Immature natural killer cell (primary cell): Measurements from ENCODE around the gene CAPN14. TPM values are rescaled to one million over a fixed set of nuclear protein-coding genes. Genes with fewer than 3 reads are reported as not detected.

Source experiments
- DNase-seq, 3 donors: peaks; one replicate each; pipeline ENCODE4 v3.0.0; 2022; ENCODE audit warnings: mixed read lengths in 1 of 3
- H3K27ac Mint-ChIP-seq, 6 donors: one replicate each; pipeline ENCODE4 v1.8.0; 2020; ENCODE audit warnings: mixed read lengths in 6 of 6, mild to moderate bottlenecking in 5 of 6, inconsistent platforms in 4 of 6, moderate library complexity in 3 of 6
- H3K27me3 Mint-ChIP-seq, 3 donors: one replicate each; pipeline ENCODE4 v1.8.0; 2020 to 2021; ENCODE audit warnings: low read depth in 3 of 3, mild to moderate bottlenecking in 3 of 3, mixed read lengths in 3 of 3, moderate library complexity in 3 of 3, inconsistent platforms in 1 of 3
- H3K36me3 Mint-ChIP-seq, 3 donors: one replicate each; pipeline ENCODE4 v1.8.0; 2020; ENCODE audit warnings: mixed read lengths in 3 of 3, inconsistent platforms in 2 of 3, mild to moderate bottlenecking in 2 of 3
- H3K4me1 Mint-ChIP-seq, 2 donors: one replicate each; pipeline ENCODE4 v1.8.0; 2020; ENCODE audit warnings: inconsistent platforms in 2 of 2, mild to moderate bottlenecking in 2 of 2, mixed read lengths in 2 of 2, moderate library complexity in 1 of 2
- H3K4me3 Mint-ChIP-seq, 5 donors: one replicate each; pipeline ENCODE4 v1.8.0; 2020; ENCODE audit warnings: mild to moderate bottlenecking in 5 of 5, mixed read lengths in 5 of 5, inconsistent platforms in 3 of 5, moderate library complexity in 3 of 5
- H3K9me3 Mint-ChIP-seq, 6 donors: one replicate each; pipeline ENCODE4 v1.8.0; 2020; ENCODE audit warnings: mild to moderate bottlenecking in 6 of 6, mixed read lengths in 6 of 6, inconsistent platforms in 4 of 6, moderate library complexity in 3 of 6
- polyA plus RNA-seq, 3 donors: library from polyadenylated mRNA; unstranded; fragments of 300-500 nt; fragmentation: Illumina TruSeq; gene quantifications; one replicate each; pipeline ENCODE4 v1.2.3, GENCODE V29; 2021

The CAPN14 gene
- polyA plus RNA-seq, 3 donors from 2014 or later: not detected

DNA sequence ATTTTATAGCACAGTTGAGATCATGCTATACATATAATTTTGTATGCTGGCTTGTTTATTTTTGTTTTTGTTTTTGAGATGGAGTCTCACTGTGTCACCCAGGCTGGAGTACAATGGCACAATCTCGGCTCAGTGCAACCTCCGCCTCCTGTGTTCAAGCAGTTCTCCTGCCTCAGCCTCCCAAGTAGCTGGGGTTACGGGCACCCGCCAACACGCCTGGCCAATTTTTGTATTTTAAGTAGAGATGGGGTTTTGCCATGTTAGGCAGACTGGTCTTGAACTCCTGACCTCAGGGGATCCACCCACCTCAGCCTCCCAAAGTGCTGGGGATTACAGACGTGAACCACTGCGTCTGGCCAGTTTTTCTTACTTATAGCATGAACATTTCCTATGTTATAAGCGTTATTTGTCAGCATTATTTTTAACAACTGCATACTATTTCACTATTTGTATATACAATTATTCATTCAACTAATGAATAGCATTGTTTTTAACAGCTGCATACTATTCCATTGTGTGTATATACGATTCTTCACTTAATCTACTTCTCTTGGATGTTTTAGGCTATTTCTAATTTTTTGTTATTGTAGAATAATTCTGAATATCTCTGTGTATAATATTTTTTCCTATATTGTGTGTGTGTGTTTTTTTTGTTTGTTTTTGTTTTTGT, 20.2 kb upstream of the CAPN14 start:
- Mint-ChIP-seq H3K27ac (no peak overlapping the region), H3K36me3 (peaks cover 0 to 3% (median 3%) of the 10 kb centered on the region in 3 donors), H3K9me3 (no peaks in the 10 kb centered on the region), H3K27me3 (peaks cover 0 to 4% (median 2%) of the 10 kb centered on the region in 3 donors), H3K4me1 (peaks cover 19 to 26% of the 10 kb centered on the region in 2 donors), H3K4me3 (no peak overlapping the region)
- DNase-seq: no peak

- H3K27ac Mint-ChIP-seq: no peak overlapping the region
- H3K4me1 Mint-ChIP-seq: peaks cover 19 to 26% of the 10 kb centered on the region in 2 donors
- H3K9me3 Mint-ChIP-seq: no peaks in the 10 kb centered on the region
- peaks cover 0 to 4% (median 2%) of the 10 kb centered on the region in 3 donors for H3K27me3 Mint-ChIP-seq
- DNase-seq: no peak
- peaks cover 0 to 3% (median 3%) of the 10 kb centered on the region in 3 donors for H3K36me3 Mint-ChIP-seq
- H3K4me3 Mint-ChIP-seq: peak overlapping the region in 1 of 5 donors; percentile 25
These were observed 19.3 kb upstream of the CAPN14 start for GRCh38 chr2:31236433-31237205.

GRCh38 chr2:31235504-31235902, 18.2 kb upstream of the CAPN14 start:
- DNase-seq: no peak
- Mint-ChIP-seq H3K27ac (peak overlapping the region in 4 of 6 donors; percentile 15 to 73 (median 50)), H3K4me1 (peaks cover 19 to 26% of the 10 kb centered on the region in 2 donors), H3K4me3 (peak overlapping the region; percentile 74 to 81 (median 79)), H3K36me3 (peaks cover 0 to 3% (median 0%) of the 10 kb centered on the region in 3 donors), H3K27me3 (peaks cover 0 to 4% (median 2%) of the 10 kb centered on the region in 3 donors), H3K9me3 (no peaks in the 10 kb centered on the region)

- DNase-seq: no peak
- H3K9me3 Mint-ChIP-seq: no peaks in the 10 kb centered on the region
- H3K4me1 Mint-ChIP-seq: peaks cover 19 to 26% of the 10 kb centered on the region in 2 donors
- peaks cover 0 to 4% (median 2%) of the 10 kb centered on the region in 3 donors for H3K27me3 Mint-ChIP-seq
- H3K36me3 Mint-ChIP-seq: peaks cover 0 to 3% (median 0%) of the 10 kb centered on the region in 3 donors
- peak overlapping the region in 4 of 6 donors; percentile 28 to 73 (median 50) for H3K27ac Mint-ChIP-seq
- peak overlapping the region; percentile 74 to 81 (median 79) for H3K4me3 Mint-ChIP-seq
These were observed 17.6 kb upstream of the CAPN14 start for GRCh38 chr2:31234683-31235503.

- H3K4me1 Mint-ChIP-seq: peaks cover 19 to 26% of the 10 kb centered on the region in 2 donors
- H3K27me3 Mint-ChIP-seq: peaks cover 2 to 4% (median 2%) of the 10 kb centered on the region in 3 donors
- DNase-seq: peak; percentile 77 to 78 (median 77)
- peak within 1 kb of the TSS in 4 of 6 donors; percentile 1 to 73 (median 34) for H3K27ac Mint-ChIP-seq
- no peaks in the 10 kb centered on the region for H3K9me3 Mint-ChIP-seq
- peaks cover 0 to 3% (median 0%) of the 10 kb centered on the region in 3 donors for H3K36me3 Mint-ChIP-seq
- H3K4me3 Mint-ChIP-seq: peak within 1 kb of the TSS; percentile 78 to 83 (median 81)
These were observed 16.7 kb upstream of the CAPN14 start, which contains the start of gene EHD3 for GRCh38 chr2:31233741-31234682. TSS of gene EHD3 (plus strand) at chr2:31234152. CDS start at chr2:31234622, 470 bp downstream.

DNA sequence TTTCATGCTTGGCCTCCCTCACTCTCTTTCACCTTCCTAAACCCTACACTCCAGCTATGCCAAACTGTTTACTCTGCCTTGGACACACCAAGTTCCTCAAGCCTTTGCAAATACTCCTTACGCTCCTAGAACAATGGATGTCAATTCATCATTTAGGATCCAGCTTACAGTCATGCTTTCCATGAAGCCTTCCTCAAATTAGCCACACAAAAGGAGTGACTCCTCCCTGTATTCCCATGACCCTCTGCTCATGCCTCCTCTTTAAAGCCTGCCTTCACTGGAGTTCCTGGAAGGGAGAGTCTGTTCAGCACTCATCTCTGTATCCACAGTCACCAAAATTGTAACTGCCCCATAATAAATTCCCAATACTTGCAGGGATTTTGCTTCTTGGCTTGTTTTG, 15.9 kb upstream of the CAPN14 start:
- no peak for DNase-seq
- H3K27ac Mint-ChIP-seq: peak overlapping the region in 2 of 6 donors; percentile 1 to 18
- H3K4me3 Mint-ChIP-seq: peak overlapping the region; percentile 29 to 83 (median 79)
- H3K4me1 Mint-ChIP-seq: peaks cover 19 to 26% of the 10 kb centered on the region in 2 donors
- no peaks in the 10 kb centered on the region for H3K9me3 Mint-ChIP-seq
- H3K27me3 Mint-ChIP-seq: peaks cover 2 to 4% (median 2%) of the 10 kb centered on the region in 3 donors
- H3K36me3 Mint-ChIP-seq: peaks cover 0 to 3% (median 0%) of the 10 kb centered on the region in 3 donors

GRCh38 chr2:31232586-31232985, 15.3 kb upstream of the CAPN14 start:
- peaks cover 2 to 6% (median 2%) of the 10 kb centered on the region in 3 donors for H3K27me3 Mint-ChIP-seq
- no peak overlapping the region for H3K27ac Mint-ChIP-seq

DNA sequence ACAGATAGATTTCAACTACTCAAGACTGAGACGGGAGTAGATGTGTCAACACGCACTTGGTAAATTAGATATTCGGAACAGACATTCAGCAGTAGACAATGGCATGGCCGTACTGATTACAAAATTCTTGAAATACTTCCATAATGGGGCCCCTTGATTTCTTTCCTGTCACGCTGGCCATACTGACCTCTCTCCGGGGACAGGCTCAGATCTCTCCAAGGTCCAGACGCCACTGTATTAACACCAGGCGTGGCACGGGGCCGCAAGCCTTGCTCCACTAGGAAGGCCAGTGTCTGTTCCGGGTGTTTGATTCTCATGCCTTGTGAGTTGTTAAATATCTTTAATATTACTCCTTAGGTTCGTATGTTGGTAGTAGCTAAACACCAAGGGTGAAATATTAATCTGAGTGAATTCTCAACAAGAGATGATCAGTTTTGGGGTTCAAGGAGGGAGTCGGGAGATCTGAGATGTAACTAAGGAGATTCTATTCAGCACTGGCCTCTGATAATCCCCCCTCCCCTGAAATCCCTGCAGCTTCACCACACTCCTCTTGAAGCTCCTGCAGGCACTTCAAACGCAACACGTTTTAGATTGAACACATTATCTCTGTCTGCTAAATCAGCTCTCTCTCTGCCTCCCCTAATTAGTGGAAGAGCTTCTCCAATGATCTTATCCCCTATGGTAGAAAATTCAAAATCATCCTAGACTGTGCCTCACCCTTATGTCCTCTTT, 14.4 kb upstream of the CAPN14 start:
- Mint-ChIP-seq H3K4me1 (peaks cover 19 to 26% of the 10 kb centered on the region in 2 donors), H3K27me3 (peaks cover 2 to 8% (median 6%) of the 10 kb centered on the region in 3 donors), H3K9me3 (no peaks in the 10 kb centered on the region), H3K27ac (no peak overlapping the region), H3K4me3 (no peak overlapping the region), H3K36me3 (no peaks in the 10 kb centered on the region)
- DNase-seq: no peak

More at GRCh38 chr2:31232586-31232985, 15.3 kb upstream of the CAPN14 start:
- Mint-ChIP-seq H3K36me3 (no peaks in the 10 kb centered on the region), H3K4me1 (peaks cover 19 to 26% of the 10 kb centered on the region in 2 donors), H3K4me3 (no peak overlapping the region), H3K9me3 (no peaks in the 10 kb centered on the region)
- no peak for DNase-seq

- Mint-ChIP-seq H3K4me3 (no peak overlapping the region), H3K4me1 (peaks cover 17 to 19% of the 10 kb centered on the region in 2 donors), H3K27me3 (peaks cover 2 to 8% (median 7%) of the 10 kb centered on the region in 3 donors), H3K27ac (no peak overlapping the region), H3K36me3 (no peaks in the 10 kb centered on the region), H3K9me3 (no peaks in the 10 kb centered on the region)
- no peak for DNase-seq
These were observed 13.4 kb upstream of the CAPN14 start for GRCh38 chr2:31230751-31231150.

- no peaks in the 10 kb centered on the region for H3K9me3 Mint-ChIP-seq
- peaks cover 4 to 6% of the 10 kb centered on the region in 2 donors for H3K4me1 Mint-ChIP-seq
- DNase-seq: no peak
- peaks cover 4 to 11% (median 7%) of the 10 kb centered on the region in 3 donors for H3K27me3 Mint-ChIP-seq
- H3K27ac Mint-ChIP-seq: no peak overlapping the region
- no peaks in the 10 kb centered on the region for H3K36me3 Mint-ChIP-seq
- H3K4me3 Mint-ChIP-seq: no peak overlapping the region
These were observed 11.4 kb upstream of the CAPN14 start for GRCh38 chr2:31228717-31229116.

DNA sequence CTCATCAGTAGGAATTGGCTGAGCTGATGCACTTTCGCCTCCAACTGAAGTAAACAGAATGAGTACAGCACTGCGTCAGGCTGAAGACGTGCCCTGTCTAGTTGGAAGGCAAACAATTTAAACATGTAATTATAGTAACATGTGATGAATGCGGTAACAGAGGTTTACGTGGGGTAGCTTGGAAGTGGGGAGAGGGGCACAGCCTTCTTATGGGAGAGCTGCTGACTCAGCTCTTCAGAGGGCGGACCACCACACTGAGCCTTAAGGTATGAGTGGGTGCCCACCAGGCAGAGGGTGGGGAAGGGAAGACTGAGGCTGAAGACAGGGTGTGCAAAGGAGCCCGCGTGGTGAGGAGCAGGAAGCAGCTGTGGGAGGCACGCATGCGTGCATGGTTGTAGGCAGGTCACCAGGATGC, 10.4 kb upstream of the CAPN14 start:
- Mint-ChIP-seq H3K9me3 (no peaks in the 10 kb centered on the region), H3K4me3 (no peak overlapping the region), H3K27me3 (peaks cover 5 to 11% (median 6%) of the 10 kb centered on the region in 3 donors), H3K4me1 (no peaks in the 10 kb centered on the region), H3K36me3 (no peaks in the 10 kb centered on the region), H3K27ac (no peak overlapping the region)
- DNase-seq: no peak

- H3K27me3 Mint-ChIP-seq: peaks cover 5 to 11% (median 6%) of the 10 kb centered on the region in 3 donors
- H3K27ac Mint-ChIP-seq: no peak overlapping the region
- H3K4me1 Mint-ChIP-seq: no peaks in the 10 kb centered on the region
These were observed 9.8 kb upstream of the CAPN14 start for GRCh38 chr2:31227110-31227509.

More at GRCh38 chr2:31227110-31227509, 9.8 kb upstream of the CAPN14 start:
- H3K9me3 Mint-ChIP-seq: no peaks in the 10 kb centered on the region
- no peak overlapping the region for H3K4me3 Mint-ChIP-seq
- no peak for DNase-seq
- no peaks in the 10 kb centered on the region for H3K36me3 Mint-ChIP-seq
